Sigmoid colon (tissue), 7 donors: ENCODE measurements around the gene STK24. TPM values are rescaled to one million over a fixed set of nuclear protein-coding genes. Genes with fewer than 3 reads are reported as not detected.
"Not testable (repeated sequence)": the region's sequence is repeated elsewhere in the genome, so short reads cannot be mapped to it uniquely, and the experiment has no call there.

Experiments
- DNase-seq: peaks from one replicate; pipeline ENCODE4 v3.0.0-alpha.2; 2019
- H3K27ac ChIP-seq, 4 donors: fragments of 200-600 bp; sonication (generic); one replicate each; pipeline ENCODE4 v1.5.1; 2016 to 2019; ENCODE audit warnings: mild to moderate bottlenecking in 1 of 4
- H3K27me3 ChIP-seq, 3 donors: fragments of 200-600 bp; sonication (generic); one replicate each; pipeline ENCODE4 v1.5.1; 2019; ENCODE audit warnings: mild to moderate bottlenecking in 1 of 3
- H3K36me3 ChIP-seq, 4 donors: fragments of 200-600 bp; sonication (generic); one replicate each; pipeline ENCODE4 v1.5.1; 2016 to 2019
- H3K4me1 ChIP-seq, 4 donors: fragments of 200-600 bp; sonication (generic); one replicate each; pipeline ENCODE4 v1.5.1; 2017 to 2019
- H3K4me3 ChIP-seq, 4 donors: fragments of 200-600 bp; sonication (generic); one replicate each; pipeline ENCODE4 v1.5.1; 2017 to 2019; ENCODE audit warnings: mild to moderate bottlenecking in 2 of 4, moderate library complexity in 1 of 4
- H3K9me3 ChIP-seq, 4 donors: fragments of 200-600 bp in 3 of 4; sonication (generic) in 3 of 4; one replicate each; pipeline versions ENCODE4 v1.5.1 to v1.6.1; 2013 to 2019
- EP300 ChIP-seq, 4 donors: sonication (generic); formaldehyde crosslinking; IDR thresholded peaks; one replicate each; pipeline ENCODE4 v1.6.1; 2017; ENCODE audit warnings: antibody characterized with exemption in 4 of 4
- POLR2A ChIP-seq, 2 donors: fragments of 450-650 bp; IDR thresholded peaks; one replicate each; pipeline ENCODE4 v1.6.1; 2016; ENCODE audit warnings: antibody characterized with exemption in 2 of 2, mild to moderate bottlenecking in 2 of 2, moderate library complexity in 2 of 2
- POLR2AphosphoS5 ChIP-seq, 4 donors: sonication (generic); formaldehyde crosslinking; IDR thresholded peaks; one replicate each; pipeline ENCODE4 v1.6.1; 2017; ENCODE audit warnings: antibody characterized with exemption in 4 of 4
- WGBS, 2 donors: extraction: QIAGEN DNeasy Blood & Tissue Kit; methylation state at CpG; one replicate each; pipeline ENCODE4 v1.1.7; 2013; 5-methylcytosine and 5-hydroxymethylcytosine counted together
- intact Hi-C: fragments of 100-400 bp; cut with DNase I; formaldehyde crosslinking; loops from one replicate; pipeline ENCODE4 v1.15.1; 2023
- polyA plus RNA-seq, 3 donors: library from polyadenylated mRNA; stranded (reverse); fragments of 200-250 nt; gene quantifications; one replicate each; pipeline ENCODE4 v1.2.3, GENCODE V29; 2013
- total RNA-seq, 4 donors: library from RNA; depleted of rRNA; stranded (reverse); fragments of >200 nt; gene quantifications; one replicate each; pipeline ENCODE4 v1.1.0, GENCODE V29; 2016
- TF ChIP-seq, protein P1 (sequence below), 4 experiments: fragments of 450-650 bp in 3 of 4; fragments of 200-600 bp in 1 of 4; IDR thresholded peaks; one replicate each; pipeline ENCODE4 v1.5.1; 2016 to 2019; ENCODE audit warnings: antibody characterized with exemption in 4 of 4, mild to moderate bottlenecking in 3 of 4, moderate library complexity in 2 of 4
- donor health status: healthy with polysubstance abuse.
- donor health status: Bipolar disorder and iron deficiency.
- donor health status: healthy.

STK24 gene
- total and polyA plus RNA-seq, 7 donors, result 59.7 to 200 (median 78.9) TPM

DNA sequence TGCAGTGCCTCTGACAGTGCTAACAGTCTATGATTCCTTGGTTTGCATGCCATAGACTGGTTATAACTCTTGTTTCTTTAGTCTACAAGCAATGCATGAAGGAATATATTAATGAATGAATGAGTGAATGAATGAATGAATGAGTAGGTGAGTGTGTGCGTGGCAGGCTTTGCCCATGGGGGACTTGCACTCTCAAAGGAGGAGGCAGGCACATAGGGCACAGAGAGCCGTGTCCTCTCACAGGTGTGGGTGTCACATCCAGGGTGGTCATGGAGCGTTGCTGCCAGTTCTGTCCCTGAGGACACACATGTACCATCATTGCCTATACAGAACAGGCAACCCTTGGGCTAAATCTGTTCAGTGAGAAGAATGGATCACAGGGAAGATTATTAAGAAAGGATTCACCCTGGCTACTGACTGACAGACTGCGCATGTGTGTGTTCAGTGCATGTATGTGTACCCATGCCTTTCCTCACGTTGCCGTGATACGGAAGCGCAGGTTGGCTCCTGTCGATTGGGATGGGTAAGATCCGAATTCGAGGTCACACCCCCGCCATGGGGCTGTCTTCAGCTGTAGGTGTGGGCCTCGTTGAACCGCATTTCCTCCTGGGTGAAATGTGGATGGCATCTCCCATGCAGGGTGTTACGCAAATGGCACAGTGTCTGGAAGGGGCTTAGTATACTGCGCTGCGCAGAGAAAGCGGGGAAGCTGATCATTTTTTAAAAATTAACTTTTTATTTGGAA lies 161.4 kb downstream of the STK24 start:
- no peak overlapping the region for H3K4me3 ChIP-seq
- no peaks in the 10 kb centered on the region for H3K4me1 ChIP-seq
- H3K27me3 ChIP-seq, result no peaks in the 10 kb centered on the region
- no peaks in the 10 kb centered on the region for H3K9me3 ChIP-seq
- DNase-seq, result no peak
- TF ChIP-seq POLR2AphosphoS5 (IDR thresholded peaks at IDR 0.05) (no peak), EP300 (IDR thresholded peaks at IDR 0.05) (no peak), POLR2A (IDR thresholded peaks at IDR 0.05) (no peak)
- TF ChIP-seq, protein P1, sequence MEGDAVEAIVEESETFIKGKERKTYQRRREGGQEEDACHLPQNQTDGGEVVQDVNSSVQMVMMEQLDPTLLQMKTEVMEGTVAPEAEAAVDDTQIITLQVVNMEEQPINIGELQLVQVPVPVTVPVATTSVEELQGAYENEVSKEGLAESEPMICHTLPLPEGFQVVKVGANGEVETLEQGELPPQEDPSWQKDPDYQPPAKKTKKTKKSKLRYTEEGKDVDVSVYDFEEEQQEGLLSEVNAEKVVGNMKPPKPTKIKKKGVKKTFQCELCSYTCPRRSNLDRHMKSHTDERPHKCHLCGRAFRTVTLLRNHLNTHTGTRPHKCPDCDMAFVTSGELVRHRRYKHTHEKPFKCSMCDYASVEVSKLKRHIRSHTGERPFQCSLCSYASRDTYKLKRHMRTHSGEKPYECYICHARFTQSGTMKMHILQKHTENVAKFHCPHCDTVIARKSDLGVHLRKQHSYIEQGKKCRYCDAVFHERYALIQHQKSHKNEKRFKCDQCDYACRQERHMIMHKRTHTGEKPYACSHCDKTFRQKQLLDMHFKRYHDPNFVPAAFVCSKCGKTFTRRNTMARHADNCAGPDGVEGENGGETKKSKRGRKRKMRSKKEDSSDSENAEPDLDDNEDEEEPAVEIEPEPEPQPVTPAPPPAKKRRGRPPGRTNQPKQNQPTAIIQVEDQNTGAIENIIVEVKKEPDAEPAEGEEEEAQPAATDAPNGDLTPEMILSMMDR (IDR thresholded peaks at IDR 0.05), result no peak
- intact Hi-C loops, result no loop called here
- no peak overlapping the region for H3K27ac ChIP-seq
- H3K36me3 ChIP-seq, result peaks cover 0 to 42% (median 10%) of the 10 kb centered on the region in 4 donors
- WGBS, 2 donors, result 51 to 84% methylated on average over 18 of the region's 18 CpGs

DNA sequence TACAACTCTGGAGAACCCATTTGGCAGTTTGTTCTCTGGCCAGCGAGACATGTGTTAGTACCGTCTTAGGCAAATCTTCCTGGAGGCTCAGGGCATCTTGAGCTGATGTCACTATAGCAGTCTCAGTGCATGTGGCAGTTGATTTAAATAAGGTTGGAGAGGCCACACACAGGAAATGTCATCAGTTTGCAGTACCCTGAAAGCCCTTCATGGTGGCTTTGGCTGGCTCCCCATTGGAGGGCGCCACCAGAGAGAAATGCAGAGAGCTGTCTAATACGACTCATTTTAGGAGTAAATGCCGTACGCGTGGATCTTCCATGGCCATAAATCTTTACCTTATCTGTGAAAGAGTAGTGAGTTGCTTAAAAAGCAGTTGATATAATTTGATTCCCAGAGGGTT lies 163.1 kb downstream of the STK24 start:
- Histone ChIP-seq H3K36me3 (peaks cover 0 to 54% (median 10%) of the 10 kb centered on the region in 4 donors), H3K27ac (no peak overlapping the region), H3K4me1 (no peaks in the 10 kb centered on the region), H3K27me3 (no peaks in the 10 kb centered on the region), H3K4me3 (no peak overlapping the region), H3K9me3 (no peaks in the 10 kb centered on the region)
- DNase-seq, result no peak
- intact Hi-C loops, result no loop called here
- TF ChIP-seq EP300 (IDR thresholded peaks at IDR 0.05) (no peak), POLR2A (IDR thresholded peaks at IDR 0.05) (no peak), POLR2AphosphoS5 (IDR thresholded peaks at IDR 0.05) (no peak)
- TF ChIP-seq, protein P1 (IDR thresholded peaks at IDR 0.05), result no peak
- 83 to 90% methylated on average over 7 of the region's 7 CpGs for WGBS, 2 donors

DNA sequence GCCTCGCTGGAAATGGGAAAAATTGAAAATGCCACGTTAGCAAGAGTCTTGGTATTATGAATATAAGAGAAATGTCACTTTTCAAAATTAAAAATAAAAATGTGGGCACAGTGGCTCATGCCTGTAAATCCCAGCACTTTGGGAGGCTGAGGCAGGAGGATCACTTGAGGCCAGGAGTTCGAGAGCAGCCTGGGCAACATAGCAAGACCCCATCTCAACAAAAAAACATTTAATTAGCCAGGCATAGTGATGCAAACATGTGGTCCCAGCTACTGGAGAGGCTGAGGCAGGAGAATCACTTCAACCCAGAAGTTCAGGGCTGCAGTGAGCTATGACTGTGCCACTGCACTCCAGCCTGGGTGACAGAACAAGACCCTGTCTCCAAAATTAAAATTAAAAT lies 163.6 kb downstream of the STK24 start:
- DNase-seq, intact Hi-C loops, H3K9me3 ChIP-seq, H3K4me3 ChIP-seq, H3K4me1 ChIP-seq, H3K27ac ChIP-seq, H3K27me3 ChIP-seq: not testable (repeated sequence)
- 94 to 96% methylated on average over 3 of the region's 3 CpGs for WGBS, 2 donors
- peaks cover 0 to 54% (median 10%) of the 10 kb centered on the region in 4 donors for H3K36me3 ChIP-seq

DNA sequence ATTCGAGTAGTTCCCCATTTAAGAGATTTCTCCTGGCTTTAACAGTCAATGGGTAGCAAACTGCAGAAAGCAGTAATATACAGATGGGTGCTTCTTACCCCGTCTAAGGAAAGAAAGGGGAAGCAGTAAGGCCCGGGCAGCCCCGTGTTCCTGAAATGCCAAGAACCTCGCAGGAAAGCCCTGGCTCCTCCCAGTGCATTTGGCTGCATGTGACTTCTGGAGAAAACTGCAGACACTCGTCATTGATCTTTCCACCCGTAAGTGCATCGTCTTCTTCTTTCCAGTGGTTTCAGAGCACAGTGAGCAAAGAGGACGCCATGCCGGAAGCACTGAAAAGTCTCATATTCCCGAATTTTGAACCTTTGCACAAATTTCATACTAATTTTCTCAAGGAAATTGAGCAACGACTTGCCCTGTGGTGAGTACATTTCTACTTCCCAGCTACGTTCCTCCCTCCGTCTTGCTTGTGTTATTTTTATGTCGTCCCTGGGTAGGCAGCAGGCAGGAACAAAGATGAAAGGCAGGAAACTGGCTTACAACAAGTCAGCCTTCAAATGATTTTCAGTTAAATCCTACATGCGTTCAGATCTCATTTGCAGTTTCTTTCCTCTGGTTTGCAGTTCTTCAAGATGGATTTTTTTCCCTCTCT lies 165.2 kb downstream of the STK24 start:
- 47 to 85% methylated on average over 16 of the region's 16 CpGs for WGBS, 2 donors
- H3K4me3 ChIP-seq, result peak overlapping the region in 1 of 4 donors; percentile 6
- intact Hi-C loops, result no loop called here

DNA sequence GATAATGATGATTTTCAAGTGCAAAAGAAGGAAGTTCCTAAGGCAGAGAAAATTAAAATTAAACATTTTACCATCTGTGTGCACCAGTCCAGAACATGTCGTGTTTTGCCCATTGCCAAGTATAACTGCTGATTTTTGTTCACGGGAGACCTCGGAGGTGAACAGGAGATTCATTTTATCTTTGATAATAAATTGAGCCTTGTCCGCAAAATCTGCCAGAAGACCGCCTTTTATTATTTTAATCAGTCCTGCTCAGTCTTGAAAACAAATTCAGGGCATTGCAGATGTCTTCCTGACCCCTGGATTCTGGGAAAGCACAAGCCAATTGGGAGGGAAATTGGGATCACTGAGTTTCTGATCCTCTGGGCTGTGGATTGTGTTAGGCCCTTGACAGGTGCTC lies 165.9 kb downstream of the STK24 start:
- Histone ChIP-seq H3K27ac (no peak overlapping the region), H3K27me3 (no peaks in the 10 kb centered on the region), H3K9me3 (no peaks in the 10 kb centered on the region), H3K36me3 (peaks cover 0 to 51% (median 10%) of the 10 kb centered on the region in 4 donors), H3K4me1 (no peaks in the 10 kb centered on the region), H3K4me3 (no peak overlapping the region)
- TF ChIP-seq POLR2AphosphoS5 (IDR thresholded peaks at IDR 0.05) (no peak), EP300 (IDR thresholded peaks at IDR 0.05) (no peak), POLR2A (IDR thresholded peaks at IDR 0.05) (no peak)
- TF ChIP-seq, protein P1 (IDR thresholded peaks at IDR 0.05), result no peak
- WGBS, 2 donors, result 75 to 76% methylated on average over 5 of the region's 5 CpGs
- intact Hi-C loops, result no loop called here
- no peak for DNase-seq

More for the DNA sequence above, 165.2 kb downstream of the STK24 start:
- TF ChIP-seq POLR2A (IDR thresholded peaks at IDR 0.05) (no peak), EP300 (IDR thresholded peaks at IDR 0.05) (no peak), POLR2AphosphoS5 (IDR thresholded peaks at IDR 0.05) (peak in 1 of 4 donors; percentile 31)
- TF ChIP-seq, protein P1 (IDR thresholded peaks at IDR 0.05), result no peak
- DNase-seq, result peak; percentile 80
- Histone ChIP-seq H3K9me3 (no peaks in the 10 kb centered on the region), H3K27ac (no peak overlapping the region), H3K4me1 (no peaks in the 10 kb centered on the region), H3K27me3 (no peaks in the 10 kb centered on the region), H3K36me3 (peaks cover 0 to 51% (median 10%) of the 10 kb centered on the region in 4 donors)
